ENCODE data around the gene LCE2D. TPM values are rescaled to one million over a fixed set of nuclear protein-coding genes. Genes with fewer than 3 reads are reported as not detected.

The LCE2D gene
- total RNA-seq, 4 donors from 2014 or later, result not detected

- Histone ChIP-seq H3K36me3 (no peaks in the 10 kb centered on the region), H3K9me3 (peaks cover 0 to under 1% of the 10 kb centered on the region in 2 donors), H3K27ac (no peak overlapping the region), H3K4me1 (no peaks in the 10 kb centered on the region), H3K4me3 (no peak overlapping the region), H3K27me3 (no peaks in the 10 kb centered on the region)
- TF ChIP-seq EP300 (IDR thresholded peaks at IDR 0.05; ENCODE audit: low read depth) (no peak), POLR2A (IDR thresholded peaks at IDR 0.05) (no peak), CTCF (IDR thresholded peaks at IDR 0.05) (no peak), POLR2AphosphoS5 (IDR thresholded peaks at IDR 0.05) (no peak)
- 40 to 48% methylated on average over 2 to 3 of the region's 3 CpGs for WGBS, 2 donors (ENCODE audit: low coverage in 1 of 2)
- no peak for DNase-seq
- intact Hi-C loops (cut with DNase I; ENCODE audit: low total_unique reads) (no loop called here), in situ Hi-C loops (cut with MboI; ENCODE audit: low pct_ligation_motif_present in 1 of 4, low pct_unique_long_range_greater_than_20kb in 1 of 4, low sequenced_read_pairs in 3 of 4) (no loop called here)
Observed at GRCh38 chr1:152643945-152644344, 19.2 kb upstream of the LCE2D start.

GRCh38 chr1:152645146-152645545, 18.0 kb upstream of the LCE2D start:
- Histone ChIP-seq H3K4me3 (no peak overlapping the region), H3K27ac (no peak overlapping the region), H3K9me3 (no peaks in the 10 kb centered on the region), H3K27me3 (no peaks in the 10 kb centered on the region), H3K4me1 (no peaks in the 10 kb centered on the region), H3K36me3 (no peaks in the 10 kb centered on the region)
- no peak for DNase-seq
- in situ Hi-C loops (cut with MboI; ENCODE audit: low pct_ligation_motif_present in 1 of 4, low pct_unique_long_range_greater_than_20kb in 1 of 4, low sequenced_read_pairs in 3 of 4) (no loop called here), intact Hi-C loops (cut with DNase I; ENCODE audit: low total_unique reads) (no loop called here)
- 47 to 56% methylated on average over 1 to 3 of the region's 3 CpGs for WGBS, 2 donors (ENCODE audit: low coverage in 1 of 2)
- TF ChIP-seq CTCF (IDR thresholded peaks at IDR 0.05) (no peak), EP300 (IDR thresholded peaks at IDR 0.05; ENCODE audit: low read depth) (no peak), POLR2AphosphoS5 (IDR thresholded peaks at IDR 0.05) (no peak), POLR2A (IDR thresholded peaks at IDR 0.05) (no peak)

GRCh38 chr1:152646656-152647055, 16.5 kb upstream of the LCE2D start:
- no peak for TF ChIP-seq CTCF (IDR thresholded peaks at IDR 0.05)
- TF ChIP-seq POLR2A (IDR thresholded peaks at IDR 0.05), result no peak
- no peak for TF ChIP-seq POLR2AphosphoS5 (IDR thresholded peaks at IDR 0.05)
- TF ChIP-seq EP300 (IDR thresholded peaks at IDR 0.05; ENCODE audit: low read depth), result no peak
- H3K27me3 ChIP-seq, result no peaks in the 10 kb centered on the region
- H3K27ac ChIP-seq, result no peak overlapping the region
- no peaks in the 10 kb centered on the region for H3K36me3 ChIP-seq
- intact Hi-C loops (cut with DNase I; ENCODE audit: low total_unique reads) (no loop called here), in situ Hi-C loops (cut with MboI; ENCODE audit: low pct_ligation_motif_present in 1 of 4, low pct_unique_long_range_greater_than_20kb in 1 of 4, low sequenced_read_pairs in 3 of 4) (no loop called here)
- no peak for DNase-seq
- no peaks in the 10 kb centered on the region for H3K9me3 ChIP-seq
- H3K4me3 ChIP-seq, result no peak overlapping the region
- H3K4me1 ChIP-seq, result no peaks in the 10 kb centered on the region

GRCh38 chr1:152654110-152654509, 9.1 kb upstream of the LCE2D start:
- intact Hi-C loops (cut with DNase I; ENCODE audit: low total_unique reads) (loop anchor here (10.0 kb wide), 1 partner anchor 571 kb away; no protein-coding TSS in a partner anchor), in situ Hi-C loops (cut with MboI; ENCODE audit: low pct_ligation_motif_present in 1 of 4, low pct_unique_long_range_greater_than_20kb in 1 of 4, low sequenced_read_pairs in 3 of 4) (no loop called here)
- TF ChIP-seq POLR2AphosphoS5 (IDR thresholded peaks at IDR 0.05), result no peak
- peak; percentile 36 to 63 (median 53) for TF ChIP-seq CTCF (IDR thresholded peaks at IDR 0.05)
- TF ChIP-seq POLR2A (IDR thresholded peaks at IDR 0.05), result no peak
- Histone ChIP-seq H3K4me3 (no peak overlapping the region), H3K36me3 (no peaks in the 10 kb centered on the region), H3K27me3 (no peaks in the 10 kb centered on the region), H3K27ac (no peak overlapping the region), H3K4me1 (no peaks in the 10 kb centered on the region), H3K9me3 (no peaks in the 10 kb centered on the region)
- WGBS, 2 donors (ENCODE audit: low coverage in 1 of 2), result 28 to 33% methylated on average over 9 to 10 of the region's 10 CpGs
- peak; percentile 35 for DNase-seq

Measured in transverse colon (tissue), 4 donors.